GM13977 (cell line): ENCODE data around the gene LOXHD1.

Source experiments
- DNase-seq: peaks from one replicate; pipeline ENCODE4 v3.0.0; 2012; ENCODE audit warnings: low spot score
- in situ Hi-C: fragments of 300-500 bp; cut with MboI; formaldehyde crosslinking; loops from one replicate; pipeline ENCODE4 v1.12.0; 2022; ENCODE audit warnings: low sequenced_read_pairs, low pct_unique_long_range_greater_than_20kb, mixed read lengths, inconsistent platforms; ENCODE audit not compliant: unreplicated experiment
- TF ChIP-seq, protein P1 (sequence below): IDR thresholded peaks from 2 replicates; pipeline ENCODE4 v1.5.1; 2012; ENCODE audit warnings: mild to moderate bottlenecking, control low read depth; ENCODE audit not compliant: insufficient read depth; ENCODE audit errors: extremely low read depth, missing control alignments

Gene LOXHD1

GRCh38 chr18:46646468-46646867 lies 10.6 kb downstream of the LOXHD1 start:
- DNase-seq, result no peak
- TF ChIP-seq, protein P1, sequence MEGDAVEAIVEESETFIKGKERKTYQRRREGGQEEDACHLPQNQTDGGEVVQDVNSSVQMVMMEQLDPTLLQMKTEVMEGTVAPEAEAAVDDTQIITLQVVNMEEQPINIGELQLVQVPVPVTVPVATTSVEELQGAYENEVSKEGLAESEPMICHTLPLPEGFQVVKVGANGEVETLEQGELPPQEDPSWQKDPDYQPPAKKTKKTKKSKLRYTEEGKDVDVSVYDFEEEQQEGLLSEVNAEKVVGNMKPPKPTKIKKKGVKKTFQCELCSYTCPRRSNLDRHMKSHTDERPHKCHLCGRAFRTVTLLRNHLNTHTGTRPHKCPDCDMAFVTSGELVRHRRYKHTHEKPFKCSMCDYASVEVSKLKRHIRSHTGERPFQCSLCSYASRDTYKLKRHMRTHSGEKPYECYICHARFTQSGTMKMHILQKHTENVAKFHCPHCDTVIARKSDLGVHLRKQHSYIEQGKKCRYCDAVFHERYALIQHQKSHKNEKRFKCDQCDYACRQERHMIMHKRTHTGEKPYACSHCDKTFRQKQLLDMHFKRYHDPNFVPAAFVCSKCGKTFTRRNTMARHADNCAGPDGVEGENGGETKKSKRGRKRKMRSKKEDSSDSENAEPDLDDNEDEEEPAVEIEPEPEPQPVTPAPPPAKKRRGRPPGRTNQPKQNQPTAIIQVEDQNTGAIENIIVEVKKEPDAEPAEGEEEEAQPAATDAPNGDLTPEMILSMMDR, result no peak
- in situ Hi-C loops, result no loop called here

GRCh38 chr18:46642561-46642960 lies 14.5 kb downstream of the LOXHD1 start:
- in situ Hi-C loops, result no loop called here
- DNase-seq, result no peak
- TF ChIP-seq, protein P1, result no peak

GRCh38 chr18:46641917-46642316 lies 15.1 kb downstream of the LOXHD1 start:
- TF ChIP-seq, protein P1, result no peak
- no peak for DNase-seq
- in situ Hi-C loops, result no loop called here

DNA sequence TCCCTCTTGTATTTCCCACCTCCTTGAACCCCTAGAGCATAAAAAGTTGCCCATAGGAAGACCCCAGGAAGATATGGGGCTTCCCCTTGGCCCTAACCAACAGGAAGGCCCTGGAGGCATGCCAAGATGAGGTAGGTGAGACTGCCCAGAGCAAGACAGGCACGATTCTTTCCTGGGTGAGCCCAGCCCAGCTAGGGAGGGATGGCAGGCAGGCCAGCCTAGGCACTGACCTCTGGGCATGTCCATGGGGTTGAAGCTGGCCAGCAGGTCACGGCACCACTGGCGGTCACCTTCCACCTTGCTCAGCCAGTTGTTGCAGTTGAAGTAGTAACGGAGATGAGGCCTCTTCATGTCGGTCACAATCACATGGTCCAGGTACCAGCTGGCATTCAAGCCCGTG lies 17.6 kb downstream of the LOXHD1 start:
- TF ChIP-seq, protein P1, result no peak
- DNase-seq, result no peak

DNA sequence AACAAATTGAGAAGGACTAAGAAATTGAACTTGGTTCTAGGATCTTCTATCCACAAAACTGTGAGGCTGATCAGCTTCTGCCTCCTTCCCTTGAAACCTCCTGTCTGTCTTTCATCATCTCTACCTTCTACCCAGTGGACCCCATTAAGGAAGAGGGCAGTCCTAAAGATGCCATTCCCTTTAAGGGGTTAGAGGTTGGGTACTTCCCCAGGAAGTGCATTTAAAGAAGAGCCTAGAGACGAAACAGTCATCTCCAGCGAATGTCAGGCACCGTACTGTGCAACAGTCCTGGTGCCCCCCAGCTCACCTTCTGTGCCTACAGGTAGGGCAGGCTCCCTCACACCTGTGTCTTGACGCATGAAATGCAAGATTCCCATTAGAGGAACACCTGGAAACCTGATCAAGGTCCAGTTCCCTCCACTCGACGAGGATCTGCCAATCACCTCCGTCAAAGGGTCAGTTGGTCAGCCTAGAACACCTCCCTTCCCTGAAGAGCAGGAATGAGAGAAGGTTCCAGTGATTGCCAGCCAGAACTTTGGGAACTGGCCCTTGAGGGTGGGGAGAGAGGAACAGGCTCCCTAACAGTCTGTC lies 20.9 kb downstream of the LOXHD1 start:
- TF ChIP-seq, protein P1, result no peak
- in situ Hi-C loops, result no loop called here
- no peak for DNase-seq

More for the DNA sequence above, 17.6 kb downstream of the LOXHD1 start:
- in situ Hi-C loops, result no loop called here

DNA sequence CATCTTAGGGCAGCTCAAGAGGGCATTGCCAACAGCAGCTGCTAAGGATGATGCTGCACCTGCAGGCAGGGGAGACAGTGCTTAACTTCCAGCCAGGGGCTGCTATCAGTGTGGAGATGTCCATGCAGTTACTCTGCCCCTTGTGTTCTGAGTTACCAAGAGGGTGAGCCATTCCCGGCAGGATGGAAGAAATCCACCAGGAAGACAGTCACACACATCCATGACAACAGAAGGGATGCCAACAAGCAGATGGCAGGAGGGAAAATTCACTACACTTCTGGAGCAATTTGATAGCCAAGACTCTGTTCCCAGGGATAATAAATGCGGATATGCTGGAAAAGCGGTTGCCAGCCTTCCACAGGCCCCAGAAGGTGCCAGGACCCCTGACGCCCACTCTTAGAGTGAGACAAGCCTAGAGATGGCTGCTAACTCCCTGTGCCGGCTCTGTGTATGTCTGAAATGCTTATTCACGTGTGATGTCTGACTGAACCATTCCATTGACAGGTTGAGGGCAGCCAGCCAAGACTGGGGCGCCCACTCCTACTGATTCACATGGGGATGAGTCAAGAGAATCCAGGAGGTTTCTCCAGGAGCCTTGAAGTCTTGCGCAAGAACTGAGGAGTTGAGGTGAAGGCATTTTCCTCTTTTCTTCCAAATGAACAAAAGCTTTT lies 24.5 kb downstream of the LOXHD1 start:
- TF ChIP-seq, protein P1, result no peak
- in situ Hi-C loops, result no loop called here
- no peak for DNase-seq
